Measurements from ENCODE around the gene STYXL2. TPM values are rescaled to one million over a fixed set of nuclear protein-coding genes. Genes with fewer than 3 reads are reported as not detected.

STYXL2 gene
- total and polyA plus RNA-seq, 9 of the 15 experiments (the other 6 are each of a cell fraction or from before 2014, with no cell fraction given): not detected

DNA sequence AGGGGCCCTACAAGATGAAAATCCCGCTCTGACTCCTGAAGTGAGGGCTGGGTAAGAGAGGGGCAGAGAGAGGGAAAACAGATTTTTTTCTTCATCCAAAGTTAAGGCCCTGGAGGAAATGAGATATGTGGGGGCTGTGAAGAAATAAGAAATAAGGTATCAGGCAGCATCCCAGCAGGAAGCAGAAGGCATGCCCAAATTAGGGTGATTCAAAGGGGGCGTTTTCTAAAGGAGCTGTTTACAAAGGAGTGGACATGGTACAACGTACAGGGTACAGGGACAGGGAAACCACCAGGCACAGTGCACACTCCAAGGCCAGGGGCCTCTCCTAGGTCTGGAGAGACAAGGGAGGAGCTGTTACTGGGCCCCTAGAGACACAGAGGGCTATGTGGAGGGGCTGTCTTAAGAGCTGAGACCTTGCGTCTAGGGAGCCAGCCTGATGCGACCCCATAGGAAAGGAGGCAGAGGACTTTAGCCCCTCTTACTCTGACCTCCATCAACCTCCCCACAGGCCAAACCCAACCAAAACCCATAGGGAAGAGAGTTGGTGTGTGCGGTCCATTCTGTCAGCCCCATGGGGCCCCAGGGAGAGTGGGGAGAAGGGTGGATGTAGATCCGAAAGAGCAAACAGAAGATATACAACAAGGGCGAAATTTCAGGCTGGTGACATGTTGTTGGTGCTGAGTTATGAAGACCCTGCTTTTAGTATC, 38.6 kb downstream of the STYXL2 start:
- DNase-seq (ENCODE audit: extremely low read depth in 1 of 4, low spot score in 3 of 4) (no peak), ATAC-seq (no peak), FAIRE-seq (no peak)
- Histone ChIP-seq H3K4me1 (replicated peaks in 1 of 2; ENCODE audit: control insufficient read depth in 2 of 2, insufficient read depth in 2 of 2, low read length in 2 of 2) (no peaks in the 10 kb centered on the region), H3K4me2 (ENCODE audit: insufficient read depth, low read length) (no peak overlapping the region), H2AFZ (ENCODE audit: low read depth, low read length) (no peak overlapping the region), H3K79me2 (ENCODE audit: control insufficient read depth, insufficient read depth, low read length) (no peaks in the 10 kb centered on the region), H3K9me1 (ENCODE audit: control insufficient read depth, insufficient read depth, low read length) (no peaks in the 10 kb centered on the region), H3K4me3 (no peak overlapping the region), H3K9me3 (replicated peaks; ENCODE audit: control insufficient read depth, insufficient read depth, low read depth, low read length) (no peaks in the 10 kb centered on the region), H3K36me3 (ENCODE audit: control insufficient read depth, insufficient read depth, low read length) (no peaks in the 10 kb centered on the region), H3K27ac (ENCODE audit: extremely low read depth, low read depth, low read length) (no peak overlapping the region), H3K27me3 (ENCODE audit: control insufficient read depth in 2 of 2, insufficient read depth in 2 of 2, low read length in 2 of 2) (peaks cover 38 to 54% of the 10 kb centered on the region in 2 experiments), H4K20me1 (replicated peaks; ENCODE audit: control insufficient read depth, insufficient read depth, low read length) (no peaks in the 10 kb centered on the region), H3K9ac (ENCODE audit: insufficient read depth in 1 of 2, low read depth in 2 of 2, low read length in 2 of 2) (no peak overlapping the region)
- ChIA-PET POLR2A (no interaction called here), CTCF (ENCODE audit: low intra/inter-chr PET ratio) (no interaction called here)
- TF ChIP-seq SRF (CRISPR knock-in tag; IDR thresholded peaks at IDR 0.05) (peak in 1 of 2 experiments; percentile 74; a peak in 2 of 4 replicates), ZNF766 (CRISPR knock-in tag; conservative IDR thresholded peaks at IDR 0.05) (no peak)
- in situ Hi-C loops (cut with MboI): no loop called here
- 4% methylated on average over 8 of the region's 8 CpGs for WGBS (ENCODE audit: insufficient coverage, low coverage, missing lambda C conversion rate)
- no TSS peak for BruUV-seq (replicated peaks)
- intact Hi-C loops (cut with micrococcal nuclease): no loop called here

DNA sequence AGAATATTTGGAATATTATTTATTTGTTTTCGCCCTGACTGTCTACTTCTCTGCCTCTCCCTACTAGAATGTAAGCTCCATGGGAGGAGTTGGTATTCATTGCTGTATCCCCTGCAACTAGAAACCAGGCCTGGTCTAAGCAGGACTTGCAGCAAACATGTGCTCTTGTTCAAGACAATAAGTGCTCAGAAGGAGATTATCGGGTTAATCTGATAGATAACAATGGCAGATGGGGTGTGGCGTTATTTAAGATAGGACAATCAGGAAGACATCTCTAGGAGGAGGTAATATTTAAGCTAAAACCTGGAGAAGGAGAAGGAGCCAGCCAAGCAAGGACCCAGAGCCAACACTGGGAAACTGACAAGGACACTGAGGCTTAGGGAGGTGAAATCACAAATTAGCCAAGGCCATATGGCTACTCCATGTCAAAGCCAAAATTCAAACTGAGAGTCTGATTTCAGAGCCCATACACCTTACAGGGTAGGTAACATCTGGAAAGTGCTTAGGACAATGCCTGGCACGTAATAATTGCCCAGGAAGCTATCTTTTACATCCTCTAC, 41.5 kb downstream of the STYXL2 start:
- DNase-seq (ENCODE audit: extremely low read depth in 1 of 4, low spot score in 3 of 4) (no peak), ATAC-seq (no peak), FAIRE-seq (no peak)
- Histone ChIP-seq H3K9me1 (ENCODE audit: control insufficient read depth, insufficient read depth, low read length) (no peaks in the 10 kb centered on the region), H3K27me3 (ENCODE audit: control insufficient read depth in 2 of 2, insufficient read depth in 2 of 2, low read length in 2 of 2) (peaks cover 26 to 36% of the 10 kb centered on the region in 2 experiments), H3K79me2 (ENCODE audit: control insufficient read depth, insufficient read depth, low read length) (no peaks in the 10 kb centered on the region), H2AFZ (ENCODE audit: low read depth, low read length) (no peak overlapping the region), H4K20me1 (replicated peaks; ENCODE audit: control insufficient read depth, insufficient read depth, low read length) (no peaks in the 10 kb centered on the region), H3K36me3 (ENCODE audit: control insufficient read depth, insufficient read depth, low read length) (no peaks in the 10 kb centered on the region), H3K4me1 (replicated peaks in 1 of 2; ENCODE audit: control insufficient read depth in 2 of 2, insufficient read depth in 2 of 2, low read length in 2 of 2) (no peaks in the 10 kb centered on the region), H3K27ac (ENCODE audit: extremely low read depth, low read depth, low read length) (no peak overlapping the region), H3K4me2 (ENCODE audit: insufficient read depth, low read length) (no peak overlapping the region), H3K4me3 (no peak overlapping the region), H3K9ac (ENCODE audit: insufficient read depth in 1 of 2, low read depth in 2 of 2, low read length in 2 of 2) (no peak overlapping the region), H3K9me3 (replicated peaks; ENCODE audit: control insufficient read depth, insufficient read depth, low read depth, low read length) (no peaks in the 10 kb centered on the region)
- WGBS (ENCODE audit: insufficient coverage, low coverage, missing lambda C conversion rate): 0% methylated on average over 4 of the region's 4 CpGs
- in situ Hi-C loops (cut with MboI): no loop called here
- CTCF ChIA-PET (ENCODE audit: low intra/inter-chr PET ratio): no interaction called here
- BruUV-seq (replicated peaks): no TSS peak
- intact Hi-C loops (cut with micrococcal nuclease): no loop called here
- POLR2A ChIA-PET: interaction anchor here (0.7 kb wide), 2 partner anchors 20 to 43 kb away, joined by 3 to 4 read pairs; no protein-coding TSS in a partner anchor
- TF ChIP-seq ZNF146 (CRISPR knock-in tag; IDR thresholded peaks at IDR 0.05; ENCODE audit: unreplicated experiment) (no peak), TRIM28 (IDR thresholded peaks at IDR 0.05) (no peak), CREBBP (IDR thresholded peaks at IDR 0.05; ENCODE audit: low read depth, low read length) (no peak), LCOR (CRISPR knock-in tag; IDR thresholded peaks at IDR 0.05) (no peak), MXI1 (IDR thresholded peaks at IDR 0.05; ENCODE audit: low read depth, low read length) (no peak), ATF1 (CRISPR knock-in tag; IDR thresholded peaks at IDR 0.05) (no peak), ATF1 (tag; IDR thresholded peaks at IDR 0.05) (no peak), KAT8 (IDR thresholded peaks at IDR 0.05; ENCODE audit: low read depth) (no peak), SPI1 (IDR thresholded peaks at IDR 0.05; ENCODE audit: borderline replicate concordance, low read depth, low read length) (no peak), ZNF586 (CRISPR knock-in tag; conservative IDR thresholded peaks at IDR 0.05) (no peak), ZNF764 (CRISPR knock-in tag; IDR thresholded peaks at IDR 0.05; ENCODE audit: low read depth) (no peak), CBX3 (IDR thresholded peaks at IDR 0.05; ENCODE audit: borderline replicate concordance in 1 of 2, low read length in 2 of 2) (no peak)
